Measurements from ENCODE around the gene CHRNA7. TPM values are rescaled to one million over a fixed set of nuclear protein-coding genes. Genes with fewer than 3 reads are reported as not detected.
"Not testable (repeated sequence)": the region's sequence is repeated elsewhere in the genome, so short reads cannot be mapped to it uniquely, and the experiment has no call there.

Gene CHRNA7
- polyA plus RNA-seq, 1 donor = 2.5 TPM

DNA sequence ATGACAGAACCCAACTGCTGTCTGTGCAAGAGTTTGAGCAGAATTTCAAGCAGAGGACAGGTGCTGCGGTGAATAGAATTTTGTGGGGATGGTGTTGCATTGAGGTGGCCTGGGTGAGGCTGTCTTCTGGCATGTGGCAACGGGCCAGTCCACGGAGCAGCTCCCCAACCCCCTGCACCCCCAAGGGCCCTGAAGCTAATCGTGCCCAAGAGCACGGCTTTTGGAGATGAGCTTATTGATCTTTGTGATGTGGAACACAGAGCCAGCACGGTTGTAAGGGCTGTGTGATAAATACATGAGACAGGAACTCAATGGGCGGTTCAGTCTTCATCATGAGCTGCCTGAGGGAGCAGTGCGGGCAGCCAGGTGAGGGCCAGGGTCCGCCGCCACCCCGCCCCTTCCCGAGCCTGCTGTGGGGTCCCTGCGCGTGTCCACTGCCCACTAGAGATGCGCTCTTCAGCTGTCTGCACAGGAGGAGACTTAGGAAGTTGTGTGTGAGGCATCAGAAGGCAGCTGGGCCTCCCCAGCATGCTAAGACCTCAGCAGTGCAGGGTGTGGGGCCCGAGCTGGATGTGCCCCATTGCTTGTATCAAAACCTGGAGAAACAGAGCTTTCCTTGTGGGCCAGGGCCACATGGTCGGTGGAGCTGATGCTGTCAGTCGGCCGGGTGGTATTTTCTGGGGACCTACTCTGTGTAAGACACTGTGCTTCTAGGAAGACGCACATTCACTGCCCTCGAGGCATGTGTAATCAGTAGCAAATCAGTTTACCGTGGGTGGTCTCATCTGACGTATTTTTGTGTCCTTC lies 90.5 kb downstream of the CHRNA7 start:
- no peak for DNase-seq (ENCODE audit: low read depth)

DNA sequence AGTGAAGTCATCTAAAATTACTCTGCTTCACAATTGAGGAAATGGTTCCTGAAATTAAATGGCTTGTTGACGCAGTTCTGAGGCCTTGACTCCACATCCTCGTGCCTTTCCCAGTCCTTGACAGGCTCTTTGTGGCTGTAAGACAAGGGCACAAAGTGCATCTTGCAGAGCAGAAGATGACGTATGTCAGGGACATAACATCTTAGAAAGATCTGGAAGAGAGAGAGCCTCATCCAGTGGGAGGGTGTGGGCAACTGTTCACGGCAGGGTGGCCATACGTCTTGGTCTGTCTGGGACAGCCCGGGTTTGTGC lies 91.0 kb downstream of the CHRNA7 start:
- DNase-seq (ENCODE audit: low read depth) = no peak

DNA sequence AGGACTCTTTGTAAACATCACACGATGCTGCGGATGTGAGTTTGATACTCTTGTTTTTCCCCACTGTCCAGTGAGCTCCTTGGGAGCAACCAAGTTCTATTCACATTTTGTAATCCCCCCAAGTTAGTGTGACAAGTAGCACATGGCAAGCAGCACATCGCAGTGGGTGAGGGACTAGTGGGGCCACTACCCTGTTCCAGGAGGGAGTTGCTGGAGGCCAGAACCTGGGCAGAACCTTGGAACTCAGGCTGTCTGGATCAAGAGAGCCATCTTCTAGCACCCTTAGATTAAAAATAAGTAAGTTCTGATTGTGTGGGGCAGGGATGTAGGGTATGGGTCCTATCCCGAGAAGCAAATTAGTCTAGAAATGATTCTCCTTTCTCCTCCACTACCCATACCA lies 91.7 kb downstream of the CHRNA7 start:
- no peak for DNase-seq (ENCODE audit: low read depth)

DNA sequence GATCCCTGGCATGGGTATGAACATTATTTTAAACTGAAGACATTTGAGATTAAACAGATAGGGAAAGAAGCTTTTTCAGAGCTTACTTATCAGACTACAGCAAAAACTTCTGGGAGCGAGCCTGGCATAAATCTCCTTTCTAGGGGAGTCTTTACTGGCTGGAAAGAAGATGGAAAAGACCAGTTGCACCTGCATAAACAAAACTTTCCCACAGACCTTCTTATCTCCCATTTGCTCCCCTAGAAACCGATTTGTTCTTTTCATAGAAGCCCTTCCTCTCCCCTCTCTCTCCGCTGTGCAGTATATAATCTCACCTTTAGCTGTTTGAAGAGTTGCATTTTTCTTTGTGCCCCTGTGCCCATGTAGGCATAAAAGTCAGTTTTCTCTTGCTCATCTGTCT lies 93.2 kb downstream of the CHRNA7 start:
- no peak for DNase-seq (ENCODE audit: low read depth)

DNA sequence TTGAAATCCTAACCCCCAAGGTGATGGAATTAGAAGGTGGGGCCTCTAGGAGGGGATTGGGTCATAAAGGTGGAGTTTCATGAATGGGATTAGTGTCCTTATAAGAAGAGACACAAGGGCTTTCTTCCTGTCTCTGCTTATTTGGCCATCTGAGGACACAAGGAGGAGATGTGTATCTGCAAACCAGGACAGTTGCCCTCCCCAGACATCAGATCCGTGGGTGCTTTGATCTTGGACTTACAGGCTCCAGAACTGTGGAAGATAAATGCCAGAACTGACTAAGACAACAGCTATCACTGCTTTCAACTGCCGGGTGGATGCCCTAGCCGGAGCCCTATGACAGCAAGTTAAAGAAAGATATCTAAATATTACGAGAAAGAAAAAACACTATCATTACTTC lies 94.4 kb downstream of the CHRNA7 start:
- DNase-seq (ENCODE audit: low read depth) = no peak

DNA sequence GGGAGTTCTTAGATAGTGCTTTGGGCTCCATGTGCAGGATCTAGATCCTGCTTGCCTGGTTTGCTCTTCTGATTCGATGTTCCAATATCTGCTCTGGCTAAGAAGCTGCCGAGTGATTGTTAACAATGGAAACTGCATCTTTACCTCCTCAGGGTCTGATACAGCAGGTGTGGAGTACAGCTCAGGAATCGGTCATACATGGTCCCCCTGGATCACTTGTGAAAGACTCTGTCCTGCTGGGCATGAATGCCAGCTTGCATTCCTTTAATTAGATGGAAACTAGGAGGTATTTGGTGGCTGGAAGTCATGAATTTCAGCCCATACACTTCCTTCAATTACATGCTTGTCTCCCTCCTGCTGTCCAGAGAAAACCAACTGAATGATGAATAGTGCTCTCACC lies 95.3 kb downstream of the CHRNA7 start:
- DNase-seq (ENCODE audit: low read depth) = no peak

DNA sequence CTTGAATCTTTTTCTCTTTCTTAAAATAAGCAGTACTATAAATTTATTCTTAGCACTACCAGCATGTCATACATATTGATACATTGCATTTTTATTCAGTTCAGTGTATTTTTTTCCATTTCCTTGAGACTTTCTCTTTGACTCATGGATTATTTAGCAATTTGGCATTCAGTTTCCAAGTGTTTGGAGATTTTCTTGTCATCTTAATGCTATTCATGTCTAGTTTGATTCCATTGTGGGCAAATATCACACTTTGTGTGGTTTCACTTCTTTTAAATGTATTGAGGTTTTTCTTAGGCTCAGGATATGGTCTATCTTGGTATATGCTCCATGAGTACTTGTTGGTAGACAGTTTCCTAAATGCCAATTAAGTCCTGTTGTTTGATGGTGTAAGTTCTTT lies 99.5 kb downstream of the CHRNA7 start:
- no peak for DNase-seq (ENCODE audit: low read depth)

DNA sequence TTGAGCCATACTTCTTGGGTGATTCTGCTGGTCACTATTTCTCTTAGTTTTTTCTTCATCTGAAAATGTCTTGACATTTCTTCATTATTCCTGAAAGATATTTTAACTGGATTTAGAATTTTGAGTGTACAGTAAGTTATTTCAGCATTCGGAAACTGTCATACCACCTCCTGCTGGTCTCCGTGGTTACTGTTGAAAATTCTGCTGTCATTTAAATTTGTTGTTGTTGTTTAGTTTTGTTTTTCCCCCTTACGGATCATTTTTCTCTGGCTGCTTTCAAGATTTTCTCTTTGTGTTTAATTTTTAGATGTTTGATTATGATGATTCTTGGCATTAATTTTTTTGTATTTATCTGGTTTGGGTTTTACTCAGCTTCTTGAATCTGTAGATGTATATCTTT lies 100.5 kb downstream of the CHRNA7 start:
- DNase-seq (ENCODE audit: low read depth) = no peak

DNA sequence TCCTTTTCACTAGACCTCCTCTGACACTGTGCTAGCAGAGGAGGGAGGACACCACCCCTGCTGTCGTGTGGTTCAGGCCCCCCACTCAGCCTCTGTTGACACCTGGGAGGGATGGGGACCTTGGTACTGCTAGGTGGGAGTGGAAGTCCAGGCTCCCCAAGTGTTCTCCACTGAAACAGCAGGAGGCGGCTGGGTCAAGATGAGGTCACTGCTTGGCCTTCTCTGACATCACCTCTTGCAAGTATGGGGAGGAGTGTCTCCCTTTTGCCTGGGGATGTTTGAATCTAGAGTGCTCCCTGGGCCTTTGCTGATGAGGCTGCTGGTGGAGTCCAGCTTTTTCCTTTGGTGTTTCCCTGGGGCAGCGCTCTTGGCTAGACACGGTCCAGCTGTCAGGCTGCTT lies 101.5 kb downstream of the CHRNA7 start:
- no peak for DNase-seq (ENCODE audit: low read depth)

DNA sequence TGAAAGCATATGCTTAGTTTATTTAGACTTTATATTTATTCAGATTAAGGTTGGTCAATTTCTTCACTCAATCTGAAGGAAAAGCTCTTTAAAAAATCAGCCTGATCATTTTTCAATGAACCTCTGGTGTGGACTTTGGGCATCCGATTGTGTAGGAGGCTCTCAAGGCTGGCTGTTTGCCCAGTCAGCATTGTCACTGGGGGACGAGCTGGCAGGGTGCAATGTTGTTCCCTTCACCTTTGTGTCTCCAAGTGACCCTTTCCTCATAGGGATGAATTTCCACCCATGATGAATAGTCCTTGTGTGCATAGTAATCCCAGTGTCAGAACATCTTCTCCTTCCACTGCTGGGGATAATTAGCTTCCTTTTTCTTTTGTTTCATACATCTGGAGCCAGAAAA lies 102.5 kb downstream of the CHRNA7 start:
- DNase-seq (ENCODE audit: low read depth) = no peak

DNA sequence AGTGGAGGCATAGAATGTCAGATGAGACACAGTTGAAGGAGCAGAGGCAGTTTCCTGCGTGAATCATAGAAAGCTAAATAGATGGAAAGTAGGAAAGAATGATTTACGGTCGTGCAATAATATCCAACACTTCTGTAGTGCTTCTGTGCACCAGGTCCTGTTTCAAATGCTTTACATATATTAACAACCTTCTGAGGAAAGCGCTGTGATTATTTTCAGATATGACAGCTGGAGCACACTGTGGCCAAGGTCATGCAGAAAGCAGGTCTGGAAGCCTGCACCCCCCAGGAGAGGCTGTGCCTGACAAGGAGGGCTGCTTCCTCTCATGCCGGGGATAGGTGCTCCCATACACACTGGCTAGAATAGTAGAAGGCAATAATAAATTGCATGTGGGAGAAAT lies 104.5 kb downstream of the CHRNA7 start:
- DNase-seq (ENCODE audit: low read depth) = no peak

DNA sequence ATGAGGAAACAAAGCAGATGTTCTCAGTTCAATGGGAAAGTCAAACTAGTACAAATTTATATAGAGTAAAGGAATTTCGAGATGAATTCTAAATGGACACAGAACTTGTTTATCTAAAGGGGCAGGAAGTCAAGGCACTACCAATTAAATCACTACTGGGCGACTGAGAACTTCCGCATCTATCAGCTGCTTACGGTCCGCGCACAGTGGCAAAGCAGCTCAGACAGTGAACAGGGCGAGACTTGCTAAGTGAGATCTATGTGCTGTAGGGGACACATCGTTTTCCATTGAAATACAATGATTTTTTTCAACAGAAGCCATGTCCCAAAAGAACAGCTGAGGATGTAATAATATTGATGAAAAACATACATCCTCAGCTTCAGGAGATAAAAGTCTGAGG lies 105.0 kb downstream of the CHRNA7 start:
- DNase-seq (ENCODE audit: low read depth) = no peak

DNA sequence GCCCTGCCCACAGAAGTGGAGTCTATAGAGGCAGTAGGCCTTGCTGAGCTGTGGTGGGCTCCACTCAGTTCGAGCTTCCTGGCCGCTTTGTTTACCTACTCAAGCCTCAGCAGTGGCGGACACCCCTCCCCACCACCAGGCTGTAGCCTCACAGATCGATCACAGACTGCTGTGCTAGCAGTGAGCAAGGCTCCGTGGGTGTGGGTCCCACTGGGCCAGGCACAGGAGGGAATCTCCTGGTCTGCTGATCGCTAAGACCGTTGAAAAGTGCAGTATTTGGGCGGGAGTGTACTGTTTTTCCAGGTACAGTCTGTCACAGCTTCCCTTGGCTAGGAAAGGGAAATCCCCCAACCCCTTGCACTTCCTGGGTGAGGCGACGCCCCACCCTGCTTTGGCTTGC lies 115.2 kb downstream of the CHRNA7 start:
- not testable (repeated sequence) for DNase-seq (ENCODE audit: low read depth)

DNA sequence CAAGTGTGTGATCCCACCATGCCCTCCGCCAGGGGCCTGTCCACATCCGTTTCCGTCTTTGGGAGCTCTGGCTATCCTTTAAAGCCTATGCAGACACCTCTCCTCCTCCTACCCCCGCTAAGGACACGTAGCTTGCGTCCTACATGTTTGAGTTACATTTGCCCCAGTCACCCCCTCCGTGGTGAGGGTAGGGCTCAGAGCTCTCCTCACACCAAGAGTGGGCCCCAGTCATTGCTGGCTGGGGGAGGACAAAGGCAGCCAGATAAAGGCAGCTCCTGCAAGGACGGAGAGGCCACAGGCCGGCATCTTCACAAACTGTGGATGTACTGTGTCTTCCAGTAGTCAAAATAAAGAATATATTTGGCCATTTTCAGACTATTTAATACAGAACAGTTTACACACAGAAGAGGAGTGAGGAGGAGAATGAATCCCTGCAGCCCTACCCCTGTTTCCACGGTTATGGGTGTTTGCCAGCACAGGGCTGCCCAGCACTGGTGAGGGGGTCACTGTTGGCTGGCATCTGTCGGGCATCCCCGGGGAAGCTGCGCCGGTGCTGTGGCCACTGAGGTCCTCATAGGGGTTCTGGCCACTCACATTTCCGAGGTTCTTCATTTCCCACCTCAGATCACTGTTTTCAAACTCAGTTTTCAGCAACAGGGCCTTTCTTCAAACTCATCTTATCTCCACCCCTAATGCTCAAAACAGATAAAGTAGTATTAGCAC lies 118.7 kb downstream of the CHRNA7 start:
- DNase-seq (ENCODE audit: low read depth) = no peak

DNA sequence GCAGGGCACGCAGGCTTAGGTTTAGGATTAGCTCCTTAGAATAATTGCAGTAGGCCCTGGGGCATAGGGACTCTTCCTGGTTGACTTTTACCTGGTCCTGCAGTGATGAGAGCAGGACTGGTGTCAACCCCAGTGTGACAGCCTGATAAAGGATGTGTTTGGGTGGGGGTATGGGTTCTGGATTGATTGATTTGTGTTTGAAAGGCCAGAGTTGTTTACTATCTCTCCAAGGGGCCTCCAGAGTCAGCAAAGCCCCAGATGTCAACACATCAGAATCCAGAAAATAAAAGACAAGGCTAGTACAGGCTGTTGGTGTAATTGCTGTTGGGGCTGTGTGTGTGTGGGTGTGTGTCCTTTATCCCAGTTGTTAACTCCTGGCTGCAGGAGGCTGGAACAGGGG lies 122.3 kb downstream of the CHRNA7 start:
- no peak for DNase-seq (ENCODE audit: low read depth)

DNA sequence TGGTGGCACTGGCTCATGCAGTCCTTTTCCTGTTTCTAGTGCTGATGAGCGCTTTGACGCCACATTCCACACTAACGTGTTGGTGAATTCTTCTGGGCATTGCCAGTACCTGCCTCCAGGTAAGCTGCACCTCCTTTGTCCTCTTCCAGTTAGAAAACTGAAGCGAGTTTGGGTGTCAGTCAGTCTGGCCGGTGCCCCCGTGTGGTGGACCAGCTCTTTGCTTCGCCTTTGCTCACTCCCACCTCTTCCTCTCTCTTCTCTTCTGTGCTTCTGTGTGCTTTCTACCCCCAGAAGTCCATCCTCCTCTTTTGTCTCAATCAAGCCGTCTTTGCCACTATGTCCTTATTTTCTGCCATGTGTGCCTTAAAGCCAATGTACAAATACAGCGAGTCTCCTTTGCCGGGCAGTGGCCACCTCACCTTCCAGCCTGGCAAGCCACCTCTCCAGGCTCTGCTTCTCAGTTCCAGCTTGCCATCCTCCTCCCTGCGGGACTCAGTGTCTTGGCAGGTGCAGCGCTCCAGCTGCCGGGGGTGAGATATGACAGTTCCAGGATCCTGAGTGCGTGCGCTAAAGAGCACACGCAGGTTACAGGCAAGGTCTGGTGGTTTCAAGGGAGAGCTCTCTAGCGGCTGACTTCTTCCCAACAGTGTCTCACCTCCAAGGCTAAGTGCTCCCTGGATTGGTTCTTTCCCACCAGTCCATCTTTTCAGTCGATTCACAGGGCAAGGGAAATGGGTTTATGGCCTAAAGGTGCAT lies 123.7 kb downstream of the CHRNA7 start:
- not testable (repeated sequence) for DNase-seq (ENCODE audit: low read depth)

DNA sequence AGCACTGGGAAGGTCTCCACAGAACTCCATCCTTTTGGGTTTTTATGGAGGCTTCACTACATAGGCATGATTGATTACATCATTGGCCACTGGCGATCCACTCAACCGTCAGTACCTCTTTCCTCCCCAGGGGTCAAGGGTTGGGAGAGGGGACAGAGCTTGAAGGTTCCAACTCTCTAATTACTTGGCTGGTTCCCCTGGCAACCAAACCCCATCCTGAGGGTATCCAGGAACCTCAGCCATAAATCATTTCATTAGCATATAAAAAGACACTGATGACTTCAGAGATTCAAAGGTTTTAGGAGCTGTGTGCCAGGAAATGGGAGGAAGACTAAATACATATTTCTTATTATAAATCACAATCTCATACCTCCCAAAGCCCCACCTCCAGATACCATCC lies 131.8 kb downstream of the CHRNA7 start:
- DNase-seq (ENCODE audit: low read depth) = not testable (repeated sequence)

DNA sequence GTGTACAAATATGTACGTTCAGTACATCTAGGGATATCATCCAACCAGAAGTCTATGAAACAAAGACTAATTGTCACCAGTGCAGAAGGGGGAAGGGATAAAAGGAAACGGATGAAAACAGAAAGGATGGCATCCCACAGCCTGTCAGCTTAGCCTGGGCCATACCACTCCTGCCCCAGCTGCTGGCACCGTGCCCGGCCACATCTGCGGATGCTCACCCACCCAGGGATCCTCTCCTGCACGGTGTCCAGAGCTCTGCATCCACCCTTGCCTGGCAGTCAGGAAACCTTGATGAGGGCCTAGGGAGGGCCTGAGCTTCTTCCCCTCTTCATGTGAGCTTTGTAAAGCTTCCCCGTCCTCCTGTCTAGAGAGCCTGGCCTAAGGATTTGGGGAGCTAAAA lies 133.8 kb downstream of the CHRNA7 start:
- not testable (repeated sequence) for DNase-seq (ENCODE audit: low read depth)

DNA sequence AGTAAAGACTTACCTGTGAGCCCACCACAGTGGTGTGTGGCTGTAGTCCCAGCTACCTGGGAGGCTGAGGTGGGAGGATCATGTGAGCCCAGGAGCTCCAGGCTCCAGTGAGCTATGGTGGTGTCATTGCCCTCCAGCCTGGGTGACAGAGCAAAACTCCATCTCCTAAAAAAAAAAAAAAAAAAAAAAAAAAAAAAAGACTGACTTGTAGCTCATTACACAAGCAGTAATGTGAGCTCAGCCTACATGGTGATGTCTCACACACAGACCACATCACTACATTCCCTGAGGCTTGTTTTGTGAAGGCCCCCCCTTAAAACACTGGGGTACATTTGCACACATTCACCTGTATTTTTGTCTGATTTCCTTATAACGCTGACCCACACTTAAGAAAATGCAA lies 134.4 kb downstream of the CHRNA7 start:
- not testable (repeated sequence) for DNase-seq (ENCODE audit: low read depth)

DNA sequence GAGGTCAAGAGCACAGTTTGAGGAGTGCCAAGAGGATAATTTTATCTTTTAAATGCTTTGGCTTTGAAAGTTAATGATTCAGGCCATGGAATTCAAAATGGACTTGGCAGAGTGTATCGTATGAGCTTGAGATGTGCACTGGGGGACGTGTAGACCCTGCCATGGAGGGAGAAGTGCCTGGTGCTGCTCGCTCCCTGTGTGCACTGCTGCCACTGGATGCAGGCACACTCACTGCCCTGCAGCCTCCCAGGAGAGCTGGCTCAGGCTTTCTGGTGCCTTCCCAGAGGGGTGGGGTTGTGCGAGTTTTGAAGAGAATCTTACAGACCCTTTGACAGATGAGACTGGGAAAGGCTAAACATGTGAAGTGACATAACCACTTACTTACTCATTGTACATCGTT lies 135.5 kb downstream of the CHRNA7 start:
- not testable (repeated sequence) for DNase-seq (ENCODE audit: low read depth)

DNA sequence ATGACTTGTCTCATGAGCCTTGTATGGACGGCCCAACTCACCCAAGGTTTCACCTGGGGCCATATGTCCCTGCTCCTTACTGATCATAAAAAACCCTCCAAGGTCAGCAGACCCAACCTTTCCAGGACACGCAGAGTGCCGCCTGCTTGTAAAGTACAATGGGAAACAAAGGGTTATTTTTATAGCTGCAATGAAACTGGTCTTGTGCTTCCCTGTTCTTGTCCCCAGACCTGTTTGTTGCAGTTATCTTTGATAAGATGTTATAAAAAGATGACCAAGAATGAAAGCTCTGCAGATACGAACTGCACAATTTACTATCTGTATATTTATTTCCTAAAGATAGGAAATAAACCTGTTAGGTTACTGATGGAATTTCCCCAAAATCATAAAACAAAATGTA lies 136.0 kb downstream of the CHRNA7 start:
- DNase-seq (ENCODE audit: low read depth) = not testable (repeated sequence)

DNA sequence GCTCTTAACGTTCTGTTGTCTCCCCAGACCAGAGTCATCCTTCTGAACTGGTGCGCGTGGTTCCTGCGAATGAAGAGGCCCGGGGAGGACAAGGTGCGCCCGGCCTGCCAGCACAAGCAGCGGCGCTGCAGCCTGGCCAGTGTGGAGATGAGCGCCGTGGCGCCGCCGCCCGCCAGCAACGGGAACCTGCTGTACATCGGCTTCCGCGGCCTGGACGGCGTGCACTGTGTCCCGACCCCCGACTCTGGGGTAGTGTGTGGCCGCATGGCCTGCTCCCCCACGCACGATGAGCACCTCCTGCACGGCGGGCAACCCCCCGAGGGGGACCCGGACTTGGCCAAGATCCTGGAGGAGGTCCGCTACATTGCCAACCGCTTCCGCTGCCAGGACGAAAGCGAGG lies 137.6 kb downstream of the CHRNA7 start:
- not testable (repeated sequence) for DNase-seq (ENCODE audit: low read depth)

DNA sequence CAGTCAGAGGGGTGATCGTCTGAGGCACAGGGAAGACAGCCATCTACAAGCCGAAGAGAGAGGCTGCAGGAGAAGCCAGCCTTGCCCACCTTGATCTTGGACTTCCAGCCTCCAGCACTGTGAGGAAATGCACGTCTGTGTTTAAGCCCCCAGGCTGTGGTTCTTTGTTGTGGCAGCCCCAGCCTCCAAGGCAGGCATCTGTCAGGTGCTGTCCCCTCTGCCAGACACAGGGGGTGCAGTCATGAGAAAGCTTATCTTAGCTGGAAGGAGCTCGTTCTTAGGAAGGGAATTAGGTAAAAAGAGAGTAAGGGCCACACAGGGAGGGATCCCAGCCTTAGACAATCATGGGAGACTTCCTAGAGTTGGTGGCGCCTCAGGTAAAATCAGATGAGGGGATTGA lies 150.3 kb downstream of the CHRNA7 start:
- not testable (repeated sequence) for DNase-seq (ENCODE audit: low read depth)

All from forelimb muscle (tissue), 1 donor.